Measurements from ENCODE around the gene MAT2B.

Gene MAT2B

DNA sequence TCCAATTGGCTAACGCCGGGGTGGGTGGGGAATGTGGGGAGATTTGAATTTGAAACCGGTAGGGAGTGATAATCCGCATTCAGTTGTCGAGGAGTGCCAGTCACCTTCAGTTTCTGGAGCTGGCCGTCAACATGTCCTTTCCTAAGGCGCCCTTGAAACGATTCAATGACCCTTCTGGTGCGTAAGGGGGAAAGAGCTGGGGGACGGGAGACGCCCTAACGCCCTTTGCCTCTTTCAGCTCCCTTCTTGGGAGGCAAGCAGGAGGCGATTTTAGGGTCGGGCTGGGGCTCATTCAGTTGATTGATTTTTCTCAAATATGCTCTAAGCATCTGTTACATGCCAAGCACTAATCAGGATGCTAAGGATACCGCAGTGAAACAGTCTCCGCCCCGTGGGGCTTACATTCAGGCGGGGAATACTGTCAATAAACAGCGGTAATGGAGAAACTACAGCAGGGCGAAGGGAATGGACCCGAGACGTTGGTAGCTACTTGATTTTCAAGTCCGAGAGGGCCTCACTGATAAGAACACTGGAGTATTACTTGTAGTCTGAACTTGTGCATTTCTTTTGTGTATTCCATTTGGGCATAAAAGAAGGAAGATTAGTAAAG lies 44.8 kb upstream of the MAT2B start, which contains the start of gene HMMR:
Gene HMMR (plus strand): TSS at position 71 of the 610 bp plus-strand sequence. CDS start 61 bp downstream, at position 132.
- ChIA-PET POLR2A (interaction anchor here (0.6 to 5.4 kb wide), 22 partner anchors 10 to 836 kb away, joined by 3 to 166 read pairs (median 4); partner anchors contain the start of genes CCNG1 and MAT2B), CTCF (interaction anchor here (0.5 to 1.2 kb wide), 5 partner anchors 10 to 111 kb away, joined by 3 to 7 read pairs (median 4); partner anchors contain the start of gene MAT2B)
- peak within 1 kb of the TSS; percentile 84 for H3K4me3 ChIP-seq (ENCODE audit: low read depth, low read length)
- peaks cover 10% of the 10 kb centered on the region for H3K4me1 ChIP-seq (ENCODE audit: control insufficient read depth, insufficient read depth, low read length)
- peaks cover 25 to 30% of the 10 kb centered on the region in 2 experiments for H3K36me3 ChIP-seq (ENCODE audit: control insufficient read depth in 2 of 2, insufficient read depth in 1 of 2, low read length in 2 of 2)
- H3K27ac ChIP-seq (ENCODE audit: extremely low read depth, low read depth, low read length) = peak within 1 kb of the TSS; percentile 99
- no peaks in the 10 kb centered on the region for H3K9me3 ChIP-seq (ENCODE audit: control insufficient read depth, insufficient read depth, low read depth, low read length)
- TF ChIP-seq ZBTB8A (tag by site-specific recombination; IDR thresholded peaks at IDR 0.05) (peak; percentile 82), ZNF558 (tag by site-specific recombination; IDR thresholded peaks at IDR 0.05) (no peak), SP3 (tag by site-specific recombination; IDR thresholded peaks at IDR 0.05) (peak; percentile 23), ZNF704 (tag by site-specific recombination; IDR thresholded peaks at IDR 0.05) (no peak), ZNF692 (tag by site-specific recombination; IDR thresholded peaks at IDR 0.05) (no peak), ZNF335 (tag by site-specific recombination; conservative IDR thresholded peaks at IDR 0.05) (no peak), ZNF184 (tag by site-specific recombination; IDR thresholded peaks at IDR 0.05) (no peak), KLF9 (tag by site-specific recombination; IDR thresholded peaks at IDR 0.05; ENCODE audit: low read depth) (no peak; the same call in 1 of the 2 replicates), ZNF670 (tag by site-specific recombination; IDR thresholded peaks at IDR 0.05; ENCODE audit: low read depth) (no peak), MZF1 (tag by site-specific recombination; IDR thresholded peaks at IDR 0.05; ENCODE audit: borderline replicate concordance) (0 out of 2 replicates have a peak, but pooled peaks have one; percentile 19), ZNF341 (tag by site-specific recombination; IDR thresholded peaks at IDR 0.05; ENCODE audit: low read depth) (no peak), ZNF248 (tag by site-specific recombination; IDR thresholded peaks at IDR 0.05) (no peak), ZNF274 (IDR thresholded peaks at IDR 0.05; ENCODE audit: low read length) (no peak), ZNF274 (tag by site-specific recombination; IDR thresholded peaks at IDR 0.05; ENCODE audit: borderline replicate concordance) (no peak), ZNF24 (tag by site-specific recombination; IDR thresholded peaks at IDR 0.05) (no peak), ZNF292 (tag by site-specific recombination; IDR thresholded peaks at IDR 0.05; ENCODE audit: borderline replicate concordance, low read depth) (no peak), ZNF221 (tag by site-specific recombination; IDR thresholded peaks at IDR 0.05; ENCODE audit: borderline replicate concordance) (no peak), ZBTB20 (tag by site-specific recombination; IDR thresholded peaks at IDR 0.05) (peak; percentile 11; the same call in 1 of the 2 replicates), IKZF3 (tag by site-specific recombination; IDR thresholded peaks at IDR 0.05) (no peak; the same call in 1 of the 2 replicates), INSM2 (tag by site-specific recombination; IDR thresholded peaks at IDR 0.05) (no peak), PRDM10 (tag by site-specific recombination; IDR thresholded peaks at IDR 0.05) (0 out of 2 replicates have a peak, but pooled peaks have one; percentile 8), KLF8 (tag by site-specific recombination; IDR thresholded peaks at IDR 0.05) (peak; percentile 53), ZNF701 (tag by site-specific recombination; IDR thresholded peaks at IDR 0.05) (no peak), BCL11B (tag by site-specific recombination; IDR thresholded peaks at IDR 0.05; ENCODE audit: low read depth) (no peak)
- TF ChIP-seq, protein P1, sequence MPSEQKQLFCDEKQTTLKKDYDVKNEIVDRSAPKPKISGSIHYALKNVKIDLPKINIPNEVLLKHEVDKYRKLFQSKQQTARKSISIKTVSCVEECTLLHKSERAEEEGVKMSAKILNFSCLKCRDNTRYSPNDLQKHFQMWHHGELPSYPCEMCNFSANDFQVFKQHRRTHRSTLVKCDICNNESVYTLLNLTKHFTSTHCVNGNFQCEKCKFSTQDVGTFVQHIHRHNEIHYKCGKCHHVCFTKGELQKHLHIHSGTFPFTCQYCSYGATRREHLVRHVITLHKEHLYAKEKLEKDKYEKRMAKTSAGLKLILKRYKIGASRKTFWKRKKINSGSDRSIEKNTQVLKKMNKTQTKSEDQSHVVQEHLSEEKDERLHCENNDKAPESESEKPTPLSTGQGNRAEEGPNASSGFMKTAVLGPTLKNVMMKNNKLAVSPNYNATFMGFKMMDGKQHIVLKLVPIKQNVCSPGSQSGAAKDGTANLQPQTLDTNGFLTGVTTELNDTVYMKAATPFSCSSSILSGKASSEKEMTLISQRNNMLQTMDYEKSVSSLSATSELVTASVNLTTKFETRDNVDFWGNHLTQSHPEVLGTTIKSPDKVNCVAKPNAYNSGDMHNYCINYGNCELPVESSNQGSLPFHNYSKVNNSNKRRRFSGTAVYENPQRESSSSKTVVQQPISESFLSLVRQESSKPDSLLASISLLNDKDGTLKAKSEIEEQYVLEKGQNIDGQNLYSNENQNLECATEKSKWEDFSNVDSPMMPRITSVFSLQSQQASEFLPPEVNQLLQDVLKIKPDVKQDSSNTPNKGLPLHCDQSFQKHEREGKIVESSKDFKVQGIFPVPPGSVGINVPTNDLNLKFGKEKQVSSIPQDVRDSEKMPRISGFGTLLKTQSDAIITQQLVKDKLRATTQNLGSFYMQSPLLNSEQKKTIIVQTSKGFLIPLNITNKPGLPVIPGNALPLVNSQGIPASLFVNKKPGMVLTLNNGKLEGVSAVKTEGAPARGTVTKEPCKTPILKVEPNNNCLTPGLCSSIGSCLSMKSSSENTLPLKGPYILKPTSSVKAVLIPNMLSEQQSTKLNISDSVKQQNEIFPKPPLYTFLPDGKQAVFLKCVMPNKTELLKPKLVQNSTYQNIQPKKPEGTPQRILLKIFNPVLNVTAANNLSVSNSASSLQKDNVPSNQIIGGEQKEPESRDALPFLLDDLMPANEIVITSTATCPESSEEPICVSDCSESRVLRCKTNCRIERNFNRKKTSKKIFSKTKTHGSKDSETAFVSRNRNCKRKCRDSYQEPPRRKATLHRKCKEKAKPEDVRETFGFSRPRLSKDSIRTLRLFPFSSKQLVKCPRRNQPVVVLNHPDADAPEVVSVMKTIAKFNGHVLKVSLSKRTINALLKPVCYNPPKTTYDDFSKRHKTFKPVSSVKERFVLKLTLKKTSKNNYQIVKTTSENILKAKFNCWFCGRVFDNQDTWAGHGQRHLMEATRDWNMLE (tag by site-specific recombination; conservative IDR thresholded peaks at IDR 0.05; ENCODE audit: low read depth) = no peak
